OCI-LY7 (cell line): Measurements from ENCODE around the gene VCL. TPM values are rescaled to one million over a fixed set of nuclear protein-coding genes. Genes with fewer than 3 reads are reported as not detected.

ENCODE experiments used
- BruUV-seq: library from RNA; stranded (reverse); fragments of 400-500 nt; replicated peaks from 2 replicates; lab custom pipeline; 2021; lab: Mats Ljungman, UMichigan
- CTCF ChIA-PET: fragments of 300-600 bp; sonication (Branson Sonifier 250); formaldehyde crosslinking; loops from one replicate; lab custom pipeline; 2022; ENCODE audit warnings: antibody characterized with exemption; ENCODE audit not compliant: unreplicated experiment; lab: Charles Lee
- POLR2A ChIA-PET: fragments of 300-600 bp; sonication (Branson Sonifier 250); formaldehyde crosslinking; loops from one replicate; lab custom pipeline; 2022; ENCODE audit warnings: antibody characterized with exemption; lab: Charles Lee
- DNase-seq: peaks from one replicate; pipeline ENCODE4 v3.0.0-alpha.2; 2015; ENCODE audit warnings: low spot score
- H2AFZ ChIP-seq: fragments of 200-600 bp; sonication (generic), shearing (Covaris generic); 2 replicates; pipeline ENCODE4 v1.6.1; 2014; ENCODE audit warnings: mild to moderate bottlenecking, antibody characterized with exemption, low read length, moderate library complexity
- H3K27ac ChIP-seq: fragments of 200-600 bp; sonication (generic); 2 replicates; pipeline ENCODE4 v1.5.1; 2014; ENCODE audit warnings: mixed run types, low read depth, mild to moderate bottlenecking, moderate library complexity, low read length, inconsistent platforms; ENCODE audit not compliant: poor library complexity, severe bottlenecking
- H3K36me3 ChIP-seq: fragments of 200-600 bp; sonication (generic); 2 replicates; pipeline ENCODE4 v1.6.1; 2014; ENCODE audit warnings: mild to moderate bottlenecking, antibody characterized with exemption, low read length, moderate library complexity, mixed read lengths; ENCODE audit not compliant: insufficient read depth
- H3K4me1 ChIP-seq: fragments of 200-600 bp; sonication (generic); 2 replicates; pipeline ENCODE4 v1.5.1; 2014; ENCODE audit warnings: mild to moderate bottlenecking, low read length; ENCODE audit not compliant: insufficient read depth, poor library complexity, severe bottlenecking
- H3K4me2 ChIP-seq: fragments of 200-600 bp; sonication (generic); 2 replicates; pipeline ENCODE4 v1.6.1; 2014; ENCODE audit warnings: mild to moderate bottlenecking, low read length
- H3K4me3 ChIP-seq: fragments of 200-600 bp; sonication (generic); 2 replicates; pipeline ENCODE4 v1.5.1; 2014; ENCODE audit warnings: mild to moderate bottlenecking, low read depth, low read length; ENCODE audit not compliant: poor library complexity, severe bottlenecking
- H3K79me2 ChIP-seq: fragments of 200-600 bp; sonication (generic); 2 replicates; pipeline ENCODE4 v1.6.1; 2016; ENCODE audit warnings: low read depth, mild to moderate bottlenecking, low read length, moderate library complexity, mixed read lengths; ENCODE audit not compliant: insufficient read depth
- H3K9me2 ChIP-seq: fragments of 200-600 bp; sonication (generic); 2 replicates; pipeline ENCODE4 v1.6.1; 2016; ENCODE audit warnings: mild to moderate bottlenecking, low read length, mixed read lengths; ENCODE audit not compliant: insufficient read depth
- H3K9me3 ChIP-seq: fragments of 200-600 bp; sonication (generic); 2 replicates; pipeline ENCODE4 v1.6.1; 2014; ENCODE audit warnings: mild to moderate bottlenecking, mixed run types, low read length, mixed read lengths
- H4K20me1 ChIP-seq: fragments of 200-600 bp; sonication (generic); 2 replicates; pipeline ENCODE4 v1.6.1; 2014; ENCODE audit warnings: mild to moderate bottlenecking, antibody characterized with exemption, low read length, moderate library complexity, mixed read lengths; ENCODE audit not compliant: insufficient read depth
- EZH2phosphoT487 ChIP-seq: fragments of 200-600 bp; sonication (generic); IDR thresholded peaks from 2 replicates; pipeline ENCODE4 v1.6.1; 2018; ENCODE audit warnings: low read depth, borderline replicate concordance, mild to moderate bottlenecking, mixed run types, antibody characterized with exemption, low read length, moderate library complexity, mixed read lengths
- intact Hi-C: fragments of 100-400 bp; cut with micrococcal nuclease; formaldehyde crosslinking; loops from one replicate; pipeline ENCODE4 v1.10.0; 2022; ENCODE audit not compliant: unreplicated experiment
- total RNA-seq, 2 experiments: library from RNA; depleted of rRNA in 1 of 2; stranded (reverse); fragments of >200 nt in 1 of 2; shearing (Covaris generic) in 1 of 2; gene quantifications; 2 replicates each; pipeline ENCODE4 v1.2.3, GENCODE V29; 2014 to 2022
- TF ChIP-seq, protein P1 (sequence below): fragments of 200-600 bp; sonication (generic); conservative IDR thresholded peaks from 2 replicates; pipeline ENCODE4 v1.5.1; 2014; ENCODE audit warnings: mild to moderate bottlenecking, antibody characterized with exemption, low read length, moderate library complexity, mixed read lengths

VCL gene
- total RNA-seq, 2 experiments from 2014 or later: 19.1 to 55.5 TPM

- no peak overlapping the region for H2AFZ ChIP-seq
- intact Hi-C loops: no loop called here
- CTCF ChIA-PET: interaction anchor here (1.1 kb wide), 1 partner anchor 222 kb away, joined by 3 read pairs; no protein-coding TSS in a partner anchor
- POLR2A ChIA-PET: no interaction called here
- H3K27ac ChIP-seq: no peak overlapping the region
- no peak overlapping the region for H3K4me2 ChIP-seq
- no peaks in the 10 kb centered on the region for H3K9me3 ChIP-seq
- H3K4me3 ChIP-seq: no peak overlapping the region
- H3K4me1 ChIP-seq: no peaks in the 10 kb centered on the region
- TF ChIP-seq EZH2phosphoT487: no peak
- TF ChIP-seq, protein P1, sequence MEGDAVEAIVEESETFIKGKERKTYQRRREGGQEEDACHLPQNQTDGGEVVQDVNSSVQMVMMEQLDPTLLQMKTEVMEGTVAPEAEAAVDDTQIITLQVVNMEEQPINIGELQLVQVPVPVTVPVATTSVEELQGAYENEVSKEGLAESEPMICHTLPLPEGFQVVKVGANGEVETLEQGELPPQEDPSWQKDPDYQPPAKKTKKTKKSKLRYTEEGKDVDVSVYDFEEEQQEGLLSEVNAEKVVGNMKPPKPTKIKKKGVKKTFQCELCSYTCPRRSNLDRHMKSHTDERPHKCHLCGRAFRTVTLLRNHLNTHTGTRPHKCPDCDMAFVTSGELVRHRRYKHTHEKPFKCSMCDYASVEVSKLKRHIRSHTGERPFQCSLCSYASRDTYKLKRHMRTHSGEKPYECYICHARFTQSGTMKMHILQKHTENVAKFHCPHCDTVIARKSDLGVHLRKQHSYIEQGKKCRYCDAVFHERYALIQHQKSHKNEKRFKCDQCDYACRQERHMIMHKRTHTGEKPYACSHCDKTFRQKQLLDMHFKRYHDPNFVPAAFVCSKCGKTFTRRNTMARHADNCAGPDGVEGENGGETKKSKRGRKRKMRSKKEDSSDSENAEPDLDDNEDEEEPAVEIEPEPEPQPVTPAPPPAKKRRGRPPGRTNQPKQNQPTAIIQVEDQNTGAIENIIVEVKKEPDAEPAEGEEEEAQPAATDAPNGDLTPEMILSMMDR: no peak
- no TSS peak for BruUV-seq
- H4K20me1 ChIP-seq: no peaks in the 10 kb centered on the region
- peaks cover 96% of the 10 kb centered on the region for H3K36me3 ChIP-seq
- no peak for DNase-seq
- no peaks in the 10 kb centered on the region for H3K9me2 ChIP-seq
- H3K79me2 ChIP-seq: no peaks in the 10 kb centered on the region
Observed at GRCh38 chr10:74113546-74113945, 115.6 kb downstream of the VCL start.

- ChIA-PET CTCF (no interaction called here), POLR2A (no interaction called here)
- Histone ChIP-seq H3K4me1 (no peaks in the 10 kb centered on the region), H3K4me3 (no peak overlapping the region), H3K9me2 (no peaks in the 10 kb centered on the region), H3K9me3 (no peaks in the 10 kb centered on the region), H3K36me3 (peaks cover 96% of the 10 kb centered on the region), H3K27ac (no peak overlapping the region), H2AFZ (no peak overlapping the region), H4K20me1 (no peaks in the 10 kb centered on the region), H3K4me2 (no peak overlapping the region), H3K79me2 (no peaks in the 10 kb centered on the region)
- BruUV-seq: no TSS peak
- intact Hi-C loops: no loop called here
- TF ChIP-seq, protein P1: no peak
- TF ChIP-seq EZH2phosphoT487: no peak
- no peak for DNase-seq
Observed at GRCh38 chr10:74114041-74114448, 116.1 kb downstream of the VCL start.

DNA sequence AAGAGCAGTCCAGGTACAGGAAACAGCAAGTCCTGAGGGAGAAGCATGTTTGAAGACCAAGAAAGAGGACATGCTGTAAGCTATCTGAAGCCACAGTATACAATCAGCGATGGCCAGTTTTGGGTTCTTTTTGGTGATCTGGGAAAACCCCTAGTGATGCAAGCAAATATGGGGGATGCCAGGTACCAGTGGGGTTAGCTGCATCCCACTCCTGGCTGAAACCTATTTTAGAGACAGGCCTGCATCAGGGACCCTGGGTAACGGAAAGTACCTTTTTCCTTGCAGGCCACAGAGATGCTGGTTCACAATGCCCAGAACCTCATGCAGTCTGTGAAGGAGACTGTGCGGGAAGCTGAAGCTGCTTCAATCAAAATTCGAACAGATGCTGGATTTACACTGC, 119.8 kb downstream of the VCL start:
- H3K4me2 ChIP-seq: no peak overlapping the region
- POLR2A ChIA-PET: interaction anchor here (0.5 to 1.2 kb wide), 2 partner anchors 8 to 15 kb away, joined by 3 to 5 read pairs; no protein-coding TSS in a partner anchor
- TF ChIP-seq EZH2phosphoT487: no peak
- TF ChIP-seq, protein P1: no peak

More for the DNA sequence above, 119.8 kb downstream of the VCL start:
- Histone ChIP-seq H3K36me3 (peaks cover 96% of the 10 kb centered on the region), H3K9me2 (no peaks in the 10 kb centered on the region), H3K79me2 (no peaks in the 10 kb centered on the region), H2AFZ (no peak overlapping the region), H3K4me1 (no peaks in the 10 kb centered on the region), H3K27ac (no peak overlapping the region), H3K9me3 (no peaks in the 10 kb centered on the region), H3K4me3 (no peak overlapping the region), H4K20me1 (no peaks in the 10 kb centered on the region)
- intact Hi-C loops: loop anchor here (5.0 kb wide), 1 partner anchor 115 kb away; no protein-coding TSS in a partner anchor
- no TSS peak for BruUV-seq
- no peak for DNase-seq
- CTCF ChIA-PET: no interaction called here
